Uterus (tissue), 4 donors: ENCODE measurements around the gene SCD5. TPM values are rescaled to one million over a fixed set of nuclear protein-coding genes. Genes with fewer than 3 reads are reported as not detected.

Source experiments
- DNase-seq, 2 donors: peaks; one replicate each; pipeline ENCODE4 v3.0.0-alpha.2; 2019 to 2020
- H3K27ac ChIP-seq, 2 donors: fragments of 200-600 bp; sonication (generic); 1 replicate in 1 of 2; 2 replicates in 1 of 2; pipeline ENCODE4 v1.5.1; 2016 to 2018
- H3K27me3 ChIP-seq, 2 donors: fragments of 200-600 bp; sonication (generic); one replicate each; pipeline ENCODE4 v1.5.1; 2018 to 2019; ENCODE audit warnings: control low read depth in 1 of 2
- H3K36me3 ChIP-seq, 2 donors: fragments of 200-600 bp; sonication (generic); one replicate each; pipeline ENCODE4 v1.5.1; 2019; ENCODE audit warnings: control low read depth in 1 of 2
- H3K4me1 ChIP-seq, 2 donors: fragments of 200-600 bp; sonication (generic); one replicate each; pipeline ENCODE4 v1.5.1; 2018 to 2019; ENCODE audit warnings: control low read depth in 1 of 2
- H3K4me3 ChIP-seq, 2 donors: fragments of 200-600 bp; sonication (generic); 1 replicate in 1 of 2; 2 replicates in 1 of 2; pipeline ENCODE4 v1.5.1; 2018 to 2019; ENCODE audit warnings: mild to moderate bottlenecking in 1 of 2
- H3K9me3 ChIP-seq, 2 donors: fragments of 200-600 bp; sonication (generic); one replicate each; pipeline ENCODE4 v1.5.1; 2019; ENCODE audit warnings: control low read depth in 1 of 2
- POLR2A ChIP-seq, 2 donors: fragments of 450-650 bp; IDR thresholded peaks; one replicate each; pipeline ENCODE4 v1.6.1; 2016; ENCODE audit warnings: antibody characterized with exemption in 2 of 2, mild to moderate bottlenecking in 1 of 2, moderate library complexity in 1 of 2
- intact Hi-C: fragments of 100-400 bp; cut with DNase I; formaldehyde crosslinking; loops from one replicate; pipeline ENCODE4 v1.15.1; 2023; ENCODE audit warnings: low total_unique reads
- total RNA-seq, 4 donors: library from RNA; depleted of rRNA in 3 of 4; stranded (reverse); fragments of >200 nt in 3 of 4; gene quantifications; one replicate each; pipeline versions ENCODE4 v1.1.0 to v1.2.4, GENCODE V29; 2014 to 2023
- TF ChIP-seq, protein P1 (sequence below), 4 experiments: fragments of 200-600 bp in 2 of 4; fragments of 450-650 bp in 2 of 4; sonication (generic) in 2 of 4; IDR thresholded peaks; one replicate each; pipeline ENCODE4 v1.5.1; 2016 to 2019; ENCODE audit warnings: antibody characterized with exemption in 4 of 4, mild to moderate bottlenecking in 2 of 4, moderate library complexity in 1 of 4
- donor health status: DM: yes; HTN: yes; CAD: no.

Gene SCD5
- total RNA-seq, 4 donors from 2014 or later: 4.1 to 30.3 (median 7.8) TPM

GRCh38 chr4:82638479-82638878, 160.1 kb downstream of the SCD5 start:
- no peaks in the 10 kb centered on the region for H3K27me3 ChIP-seq
- no peaks in the 10 kb centered on the region for H3K36me3 ChIP-seq
- intact Hi-C loops: no loop called here
- H3K4me1 ChIP-seq: no peaks in the 10 kb centered on the region
- no peaks in the 10 kb centered on the region for H3K9me3 ChIP-seq
- TF ChIP-seq, protein P1, sequence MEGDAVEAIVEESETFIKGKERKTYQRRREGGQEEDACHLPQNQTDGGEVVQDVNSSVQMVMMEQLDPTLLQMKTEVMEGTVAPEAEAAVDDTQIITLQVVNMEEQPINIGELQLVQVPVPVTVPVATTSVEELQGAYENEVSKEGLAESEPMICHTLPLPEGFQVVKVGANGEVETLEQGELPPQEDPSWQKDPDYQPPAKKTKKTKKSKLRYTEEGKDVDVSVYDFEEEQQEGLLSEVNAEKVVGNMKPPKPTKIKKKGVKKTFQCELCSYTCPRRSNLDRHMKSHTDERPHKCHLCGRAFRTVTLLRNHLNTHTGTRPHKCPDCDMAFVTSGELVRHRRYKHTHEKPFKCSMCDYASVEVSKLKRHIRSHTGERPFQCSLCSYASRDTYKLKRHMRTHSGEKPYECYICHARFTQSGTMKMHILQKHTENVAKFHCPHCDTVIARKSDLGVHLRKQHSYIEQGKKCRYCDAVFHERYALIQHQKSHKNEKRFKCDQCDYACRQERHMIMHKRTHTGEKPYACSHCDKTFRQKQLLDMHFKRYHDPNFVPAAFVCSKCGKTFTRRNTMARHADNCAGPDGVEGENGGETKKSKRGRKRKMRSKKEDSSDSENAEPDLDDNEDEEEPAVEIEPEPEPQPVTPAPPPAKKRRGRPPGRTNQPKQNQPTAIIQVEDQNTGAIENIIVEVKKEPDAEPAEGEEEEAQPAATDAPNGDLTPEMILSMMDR (IDR thresholded peaks at IDR 0.05): no peak
- no peak for TF ChIP-seq POLR2A (IDR thresholded peaks at IDR 0.05)
- no peak for DNase-seq
- no peak overlapping the region for H3K4me3 ChIP-seq
- no peak overlapping the region for H3K27ac ChIP-seq

DNA sequence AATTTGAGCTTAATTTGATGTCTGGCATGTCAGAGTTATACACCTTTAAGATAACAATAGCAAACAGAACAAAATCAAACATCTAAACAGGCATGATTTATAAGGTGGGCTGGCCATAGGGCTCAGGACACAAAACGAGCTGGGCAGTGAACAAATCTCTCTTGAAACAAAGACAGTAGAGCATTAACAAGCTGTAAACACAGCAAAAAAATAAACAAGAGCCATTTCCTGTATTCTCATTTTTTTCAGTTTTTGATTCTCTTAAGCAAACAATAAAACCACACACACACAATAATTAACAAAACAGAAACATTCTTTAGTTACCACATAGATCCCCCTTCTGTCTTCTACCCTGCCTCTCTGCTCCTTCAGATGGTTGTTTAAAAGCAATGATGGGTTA, 168.5 kb downstream of the SCD5 start:
- no peak for DNase-seq
- Histone ChIP-seq H3K4me1 (no peaks in the 10 kb centered on the region), H3K9me3 (no peaks in the 10 kb centered on the region), H3K27ac (no peak overlapping the region), H3K27me3 (no peaks in the 10 kb centered on the region), H3K4me3 (no peak overlapping the region), H3K36me3 (no peaks in the 10 kb centered on the region)
- TF ChIP-seq, protein P1 (IDR thresholded peaks at IDR 0.05): no peak
- TF ChIP-seq POLR2A (IDR thresholded peaks at IDR 0.05): no peak
- intact Hi-C loops: no loop called here

- Histone ChIP-seq H3K4me3 (no peak overlapping the region), H3K27ac (no peak overlapping the region), H3K36me3 (no peaks in the 10 kb centered on the region), H3K27me3 (no peaks in the 10 kb centered on the region), H3K4me1 (no peaks in the 10 kb centered on the region), H3K9me3 (no peaks in the 10 kb centered on the region)
- no peak for TF ChIP-seq POLR2A (IDR thresholded peaks at IDR 0.05)
- TF ChIP-seq, protein P1 (IDR thresholded peaks at IDR 0.05): no peak
- DNase-seq: no peak
- intact Hi-C loops: no loop called here
These were observed 169.2 kb downstream of the SCD5 start for GRCh38 chr4:82629238-82630000.

- Histone ChIP-seq H3K4me1 (no peaks in the 10 kb centered on the region), H3K27ac (no peak overlapping the region), H3K27me3 (no peaks in the 10 kb centered on the region), H3K9me3 (no peaks in the 10 kb centered on the region), H3K36me3 (no peaks in the 10 kb centered on the region), H3K4me3 (no peak overlapping the region)
- TF ChIP-seq POLR2A (IDR thresholded peaks at IDR 0.05): no peak
- TF ChIP-seq, protein P1 (IDR thresholded peaks at IDR 0.05): no peak
- no peak for DNase-seq
- intact Hi-C loops: no loop called here
These were observed 172.2 kb downstream of the SCD5 start for GRCh38 chr4:82626251-82626868.

DNA sequence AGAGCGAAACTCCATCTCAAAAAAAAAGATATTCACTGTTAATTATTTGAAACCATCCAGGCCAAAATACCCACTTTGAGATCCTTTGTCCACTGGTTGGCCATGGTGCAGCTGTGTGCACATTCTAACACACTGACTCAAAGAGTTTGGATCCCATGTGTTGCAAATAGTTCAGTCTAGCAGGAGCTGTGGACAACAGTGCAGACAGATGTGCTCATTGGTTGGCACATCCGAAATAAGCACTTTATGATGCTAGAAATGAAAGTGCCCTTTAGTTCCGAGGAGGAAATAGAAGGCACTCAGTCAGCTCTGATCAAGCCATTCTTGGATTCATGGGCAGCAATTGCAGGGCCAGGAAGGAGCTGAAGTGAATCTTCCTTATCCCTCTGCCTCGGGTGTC, 173.8 kb downstream of the SCD5 start:
- H3K36me3 ChIP-seq: no peaks in the 10 kb centered on the region
- no peaks in the 10 kb centered on the region for H3K4me1 ChIP-seq
- no peak overlapping the region for H3K4me3 ChIP-seq
- H3K9me3 ChIP-seq: no peaks in the 10 kb centered on the region
- no peak for TF ChIP-seq POLR2A (IDR thresholded peaks at IDR 0.05)
- TF ChIP-seq, protein P1 (IDR thresholded peaks at IDR 0.05): no peak
- H3K27me3 ChIP-seq: no peaks in the 10 kb centered on the region
- DNase-seq: no peak
- H3K27ac ChIP-seq: no peak overlapping the region
- intact Hi-C loops: no loop called here
